KMS-11 (cell line): Measurements from ENCODE around the gene NCR2.

Source experiments
- H2AFZ ChIP-seq: fragments of 200-600 bp; sonication (generic); 2 replicates; pipeline ENCODE4 v1.6.1; 2016; ENCODE audit warnings: antibody characterized with exemption, mixed run types, low read depth
- H3K27ac ChIP-seq: fragments of 200-600 bp; sonication (generic); 2 replicates; pipeline ENCODE4 v1.6.1; 2016; ENCODE audit warnings: mild to moderate bottlenecking, mixed run types
- H3K27me3 ChIP-seq: fragments of 200-600 bp; sonication (generic); 2 replicates; pipeline ENCODE4 v1.6.1; 2017; ENCODE audit warnings: mild to moderate bottlenecking, low read depth, mixed run types, moderate library complexity; ENCODE audit not compliant: insufficient read depth
- H3K36me3 ChIP-seq: fragments of 200-600 bp; sonication (generic); 2 replicates; pipeline ENCODE4 v1.6.1; 2017; ENCODE audit warnings: mild to moderate bottlenecking, mixed run types; ENCODE audit not compliant: insufficient read depth
- H3K4me1 ChIP-seq: fragments of 200-600 bp; sonication (generic); 2 replicates; pipeline ENCODE4 v1.6.1; 2016; ENCODE audit warnings: mild to moderate bottlenecking, low read depth, mixed run types; ENCODE audit not compliant: poor library complexity, severe bottlenecking
- H3K4me2 ChIP-seq: fragments of 200-600 bp; sonication (generic); 2 replicates; pipeline ENCODE4 v1.7.0; 2016; ENCODE audit warnings: mild to moderate bottlenecking, mixed run types
- H3K4me3 ChIP-seq: fragments of 200-600 bp; sonication (generic); IDR thresholded peaks from 2 replicates; pipeline ENCODE4 v1.6.1; 2017; ENCODE audit warnings: low read depth, low read length, mixed read lengths; ENCODE audit not compliant: insufficient read depth
- H3K79me2 ChIP-seq: fragments of 200-600 bp; sonication (generic); 2 replicates; pipeline ENCODE4 v1.6.1; 2016; ENCODE audit warnings: low read depth, mixed run types; ENCODE audit not compliant: insufficient read depth
- H3K9ac ChIP-seq: fragments of 200-600 bp; sonication (generic); 2 replicates; pipeline ENCODE4 v1.6.1; 2016; ENCODE audit warnings: mild to moderate bottlenecking, mixed run types
- H4K20me1 ChIP-seq: fragments of 200-600 bp; sonication (generic); 2 replicates; pipeline ENCODE4 v1.6.1; 2016; ENCODE audit warnings: mild to moderate bottlenecking, mixed run types; ENCODE audit not compliant: insufficient read depth
- CTCF ChIP-seq: fragments of 200-600 bp; sonication (generic); conservative IDR thresholded peaks from 2 replicates; pipeline ENCODE4 v1.6.1; 2017; ENCODE audit warnings: low read depth, mild to moderate bottlenecking, antibody characterized with exemption, low read length, moderate library complexity, mixed read lengths

Gene NCR2

GRCh38 chr6:41347378-41348050, 12.1 kb downstream of the NCR2 start:
- no peak overlapping the region for H2AFZ ChIP-seq
- no peaks in the 10 kb centered on the region for H3K36me3 ChIP-seq
- H3K9ac ChIP-seq, result no peak overlapping the region
- no peaks in the 10 kb centered on the region for H4K20me1 ChIP-seq
- no peak overlapping the region for H3K4me3 ChIP-seq
- no peak overlapping the region for H3K4me2 ChIP-seq
- no peak for TF ChIP-seq CTCF
- H3K4me1 ChIP-seq, result no peaks in the 10 kb centered on the region
- H3K79me2 ChIP-seq, result no peaks in the 10 kb centered on the region
- H3K27ac ChIP-seq, result no peak overlapping the region
- H3K27me3 ChIP-seq, result no peaks in the 10 kb centered on the region

GRCh38 chr6:41348934-41349333, 13.5 kb downstream of the NCR2 start:
- H3K9ac ChIP-seq, result no peak overlapping the region
- H3K79me2 ChIP-seq, result no peaks in the 10 kb centered on the region
- H3K27me3 ChIP-seq, result no peaks in the 10 kb centered on the region; the same call in 1 of the 2 replicates
- H2AFZ ChIP-seq, result no peak overlapping the region
- no peaks in the 10 kb centered on the region for H3K4me1 ChIP-seq
- no peak overlapping the region for H3K27ac ChIP-seq
- H3K4me2 ChIP-seq, result no peak overlapping the region
- no peaks in the 10 kb centered on the region for H4K20me1 ChIP-seq
- no peaks in the 10 kb centered on the region for H3K36me3 ChIP-seq
- H3K4me3 ChIP-seq, result no peak overlapping the region
- TF ChIP-seq CTCF, result no peak

GRCh38 chr6:41352396-41352795, 17.0 kb downstream of the NCR2 start:
- Histone ChIP-seq H3K4me2 (no peak overlapping the region), H3K4me3 (no peak overlapping the region), H3K36me3 (no peaks in the 10 kb centered on the region), H3K79me2 (no peaks in the 10 kb centered on the region), H3K9ac (no peak overlapping the region), H2AFZ (no peak overlapping the region), H3K27me3 (no peaks in the 10 kb centered on the region; the same call in 1 of the 2 replicates), H4K20me1 (no peaks in the 10 kb centered on the region), H3K4me1 (no peaks in the 10 kb centered on the region), H3K27ac (no peak overlapping the region)
- TF ChIP-seq CTCF, result no peak

- no peaks in the 10 kb centered on the region for H3K79me2 ChIP-seq
- no peak overlapping the region for H3K27ac ChIP-seq
- H3K4me2 ChIP-seq, result no peak overlapping the region
- no peak overlapping the region for H2AFZ ChIP-seq
- H3K9ac ChIP-seq, result no peak overlapping the region
- TF ChIP-seq CTCF, result no peak
- no peaks in the 10 kb centered on the region for H4K20me1 ChIP-seq
- H3K27me3 ChIP-seq, result no peaks in the 10 kb centered on the region; the same call in 1 of the 2 replicates
- no peaks in the 10 kb centered on the region for H3K36me3 ChIP-seq
- no peaks in the 10 kb centered on the region for H3K4me1 ChIP-seq
- no peak overlapping the region for H3K4me3 ChIP-seq
Measured at GRCh38 chr6:41352907-41353306, 17.5 kb downstream of the NCR2 start.
